K562 (cell line): ENCODE measurements around the gene RHBDL3. TPM values are rescaled to one million over a fixed set of nuclear protein-coding genes. Genes with fewer than 3 reads are reported as not detected.
"Not testable (repeated sequence)": the region's sequence is repeated elsewhere in the genome, so short reads cannot be mapped to it uniquely, and the experiment has no call there.

Experiments
- ATAC-seq: fragments of 200-7000 bp; cut with Tn5 transposase; 3 replicates; pipeline ENCODE4 v1.9.1; 2020; ENCODE audit warnings: moderate library complexity
- BruUV-seq: library from RNA; stranded (reverse); fragments of 400-500 nt; replicated peaks from 2 replicates; lab custom pipeline; 2021; lab: Mats Ljungman, UMichigan
- CTCF ChIA-PET: fragments of 300-600 bp; formaldehyde crosslinking; extraction: SDS; loops from one replicate; lab custom pipeline; 2021; ENCODE audit warnings: low intra/inter-chr PET ratio; lab: Yijun Ruan, JAX
- POLR2A ChIA-PET: fragments of 300-600, 350-650 bp; sonication (Branson Sonifier 250); formaldehyde crosslinking; extraction: SDS; loops from one replicate; lab custom pipeline; 2021; ENCODE audit warnings: antibody characterized with exemption, inconsistent platforms; lab: Yijun Ruan, JAX
- DNase-seq, 4 experiments: peaks; one replicate each; pipeline versions ENCODE4 v3.0.0 to v3.0.0-alpha.2; 2011 to 2018; ENCODE audit warnings: low spot score in 3 of 4, mixed read lengths in 3 of 4; ENCODE audit errors: extremely low read depth in 1 of 4
- FAIRE-seq: peaks from 2 replicates; lab custom pipeline; 2011; peaks lifted over from hg19 to GRCh38; lab: Jason Lieb, UNC
- H2AFZ ChIP-seq: 2 replicates; pipeline ENCODE4 v1.6.0; 2011; ENCODE audit warnings: low read depth, low read length, control low read depth, inconsistent platforms
- H3K27ac ChIP-seq: fragments of 200-600 bp; 3 replicates; pipeline ENCODE4 v1.8.0; 2011; ENCODE audit warnings: low read depth, mild to moderate bottlenecking, control low read depth, inconsistent platforms, low read length, moderate library complexity, mixed read lengths; ENCODE audit errors: extremely low read depth
- H3K27me3 ChIP-seq, 2 experiments: fragments of 300-600 bp in 1 of 2; 2 replicates in 1 of 2; 3 replicates in 1 of 2; pipeline versions ENCODE4 v1.6.0 to v1.8.0; 2011; ENCODE audit warnings: inconsistent platforms in 2 of 2, low read length in 2 of 2, mild to moderate bottlenecking in 1 of 2, mixed read lengths in 1 of 2, moderate library complexity in 1 of 2; ENCODE audit not compliant: control insufficient read depth in 2 of 2, insufficient read depth in 2 of 2
- H3K36me3 ChIP-seq: fragments of 300-600 bp; 3 replicates; pipeline ENCODE4 v1.8.0; 2011; ENCODE audit warnings: mild to moderate bottlenecking, low read length, inconsistent platforms; ENCODE audit not compliant: control insufficient read depth, insufficient read depth
- H3K4me1 ChIP-seq, 2 experiments: fragments of 200-600 bp in 1 of 2; replicated peaks in 1 of 2; 2 replicates in 1 of 2; 3 replicates in 1 of 2; pipeline versions ENCODE4 v1.5.1 to v1.8.0; 2011; ENCODE audit warnings: inconsistent platforms in 2 of 2, low read length in 2 of 2, mild to moderate bottlenecking in 1 of 2, mixed read lengths in 1 of 2, moderate library complexity in 1 of 2; ENCODE audit not compliant: control insufficient read depth in 2 of 2, insufficient read depth in 2 of 2
- H3K4me2 ChIP-seq: 2 replicates; pipeline ENCODE4 v1.6.1; 2011; ENCODE audit warnings: low read length, control low read depth, inconsistent platforms, mixed read lengths; ENCODE audit not compliant: insufficient read depth
- H3K4me3 ChIP-seq: fragments of 200-600 bp; sonication (generic), shearing (Covaris generic); 2 replicates; pipeline ENCODE4 v1.5.1; 2016; ENCODE audit warnings: control low read depth, inconsistent platforms
- H3K79me2 ChIP-seq: fragments of 200-600 bp; 3 replicates; pipeline ENCODE4 v1.8.0; 2011; ENCODE audit warnings: low read length, inconsistent platforms; ENCODE audit not compliant: control insufficient read depth, insufficient read depth
- H3K9ac ChIP-seq, 2 experiments: 2 replicates each; pipeline versions ENCODE4 v1.6.0 to v1.6.1; 2011; ENCODE audit warnings: low read depth in 2 of 2, low read length in 2 of 2, control low read depth in 1 of 2, inconsistent platforms in 1 of 2, mild to moderate bottlenecking in 1 of 2, mixed read lengths in 1 of 2; ENCODE audit not compliant: insufficient read depth in 1 of 2
- H3K9me1 ChIP-seq: one replicate; pipeline ENCODE4 v1.6.0; 2011; ENCODE audit warnings: inconsistent platforms, mild to moderate bottlenecking, low read length, moderate library complexity; ENCODE audit not compliant: control insufficient read depth, insufficient read depth
- H3K9me3 ChIP-seq: replicated peaks from 2 replicates; pipeline ENCODE4 v1.5.1; 2011; ENCODE audit warnings: low read depth, low read length, inconsistent platforms; ENCODE audit not compliant: control insufficient read depth, insufficient read depth
- H4K20me1 ChIP-seq: replicated peaks from 2 replicates; pipeline ENCODE4 v1.6.1; 2011; ENCODE audit warnings: low read length, inconsistent platforms, mixed read lengths; ENCODE audit not compliant: control insufficient read depth, insufficient read depth
- ARID1B ChIP-seq: fragments of 450-650 bp; IDR thresholded peaks from 2 replicates; pipeline ENCODE4 v1.6.1; 2016; ENCODE audit warnings: antibody characterized with exemption, mild to moderate bottlenecking, inconsistent platforms
- MEIS2 ChIP-seq: fragments of 450-650 bp; IDR thresholded peaks from 2 replicates; pipeline ENCODE4 v1.6.1; 2014; ENCODE audit warnings: mild to moderate bottlenecking; ENCODE audit not compliant: partially characterized antibody
- ZKSCAN1 ChIP-seq: fragments of 150-350 bp; IDR thresholded peaks from 2 replicates; pipeline ENCODE4 v1.6.1; 2016; ENCODE audit warnings: low read depth, low read length
- WGBS: fragments of 100-300 bp; shearing (Covaris generic); methylation state at CpG from one replicate; pipeline ENCODE4 v1.1.6; 2016; ENCODE audit warnings: low coverage, mixed read lengths; ENCODE audit not compliant: insufficient coverage; ENCODE audit errors: missing lambda C conversion rate; 5-methylcytosine and 5-hydroxymethylcytosine counted together
- in situ Hi-C: fragments of 300-500 bp; cut with MboI; formaldehyde crosslinking; loops from 4 replicates; pipeline ENCODE4 v1.15.0; 2018; ENCODE audit warnings: inconsistent platforms, mixed read lengths
- intact Hi-C: fragments of 100-400 bp; cut with micrococcal nuclease; formaldehyde crosslinking; loops from 2 replicates; pipeline ENCODE4 v1.14.2; 2022
- polyA plus RNA-seq, 8 experiments: library from polyadenylated mRNA; depleted of rRNA in 4 of 8; stranded (reverse) in 5 of 8; unstranded in 3 of 8; fragments of >200 nt; fragmentation: Nextera tagmentation in 2 of 8; fragmentation: Illumina TruSeq in 1 of 8; extraction: Ambion mirVana in 2 of 8; extraction: Trizol in 1 of 8; gene quantifications; 2 replicates each; pipeline versions ENCODE4 v1.2.1 to v1.2.3, GENCODE V29; 2011 to 2014; ENCODE audit warnings: inconsistent platforms in 1 of 8, missing spikeins in 1 of 8
- total RNA-seq, 7 experiments: library from RNA; depleted of rRNA in 6 of 7; stranded (reverse); fragments of >200 nt in 6 of 7; fragmentation: Illumina TruSeq in 2 of 7; extraction: Trizol in 2 of 7; gene quantifications; 2 replicates each; pipeline versions ENCODE4 v1.2.1 to v1.2.3, GENCODE V29; 2011 to 2021; ENCODE audit warnings: low replicate concordance in 1 of 7

The RHBDL3 gene
- total and polyA plus RNA-seq, 9 of the 15 experiments (the other 6 are each of a cell fraction or from before 2014, with no cell fraction given) = 0.06 to 0.31 (median 0.09) TPM; not detected in 4

DNA sequence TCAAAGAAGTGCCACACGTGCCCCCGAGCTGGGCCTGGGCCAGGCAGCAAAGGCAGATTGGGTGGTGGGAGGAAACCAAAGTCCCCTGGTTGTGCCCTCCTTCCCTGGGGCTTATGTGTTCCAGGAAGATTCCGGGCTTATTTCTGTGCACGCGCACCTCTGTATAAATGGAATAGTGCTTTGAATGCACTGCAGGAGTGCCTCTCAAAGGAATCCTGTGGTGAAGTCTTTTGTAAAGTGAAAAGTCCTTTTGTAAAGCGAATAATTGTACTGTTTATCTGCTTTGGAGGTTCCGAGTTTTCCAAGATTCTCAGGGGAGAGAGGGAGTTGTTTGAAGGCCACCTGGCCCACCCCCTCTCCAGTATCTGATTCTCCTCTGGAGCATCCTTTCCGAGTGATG lies 49.5 kb downstream of the RHBDL3 start:
- in situ Hi-C loops = loop anchor here (5.0 kb wide), 1 partner anchor 68 kb away; no protein-coding TSS in a partner anchor
- POLR2A ChIA-PET = interaction anchor here (0.6 to 0.9 kb wide), 3 partner anchors 9 to 20 kb away, joined by 3 to 5 read pairs (median 3); no protein-coding TSS in a partner anchor

DNA sequence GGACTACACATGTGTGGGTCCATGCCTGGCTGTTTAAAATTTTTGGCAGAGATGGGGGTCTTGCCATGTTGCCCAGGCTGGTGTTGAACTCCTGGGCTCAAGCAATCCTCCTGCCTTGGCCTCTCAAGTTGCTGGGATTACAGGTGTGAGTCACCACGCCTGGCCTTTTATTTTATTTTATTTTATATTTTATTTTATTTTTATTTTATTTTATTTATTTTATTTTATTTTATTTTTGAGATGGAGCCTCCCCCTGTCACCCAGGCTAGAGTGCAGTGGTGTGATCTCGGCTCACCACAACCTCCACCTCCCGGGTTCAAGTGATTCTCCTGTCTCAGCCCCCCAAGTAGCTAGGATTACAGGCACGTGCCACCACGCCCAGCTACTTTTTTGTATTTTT lies 51.0 kb downstream of the RHBDL3 start:
- H3K79me2 ChIP-seq, H3K4me1 ChIP-seq, H3K9me3 ChIP-seq, H4K20me1 ChIP-seq, FAIRE-seq, ATAC-seq, H3K9me1 ChIP-seq, H3K36me3 ChIP-seq, H3K4me2 ChIP-seq, H3K27ac ChIP-seq, intact Hi-C loops, BruUV-seq, CTCF ChIA-PET, H3K4me3 ChIP-seq, H3K9ac ChIP-seq, H2AFZ ChIP-seq, DNase-seq: not testable (repeated sequence)
- POLR2A ChIA-PET = interaction anchor here (0.6 to 1.5 kb wide), 4 partner anchors 16 to 1222 kb away, joined by 3 read pairs; partner anchors contain the start of gene NF1
- WGBS = 18% methylated on average over 5 of the region's 5 CpGs
- H3K27me3 ChIP-seq = peaks cover 24 to 25% of the 10 kb centered on the region in 2 experiments
- in situ Hi-C loops = loop anchor here (5.0 kb wide), 1 partner anchor 69 kb away; no protein-coding TSS in a partner anchor

More for the DNA sequence above, 49.5 kb downstream of the RHBDL3 start:
- CTCF ChIA-PET = no interaction called here
- H3K27me3 ChIP-seq = peaks cover 24 to 30% of the 10 kb centered on the region in 2 experiments
- H3K9me1 ChIP-seq = no peaks in the 10 kb centered on the region
- no peak for FAIRE-seq
- DNase-seq = no peak
- H3K4me3 ChIP-seq = no peak overlapping the region
- H3K36me3 ChIP-seq = no peaks in the 10 kb centered on the region
- no peaks in the 10 kb centered on the region for H3K9me3 ChIP-seq
- no peaks in the 10 kb centered on the region for H4K20me1 ChIP-seq
- TF ChIP-seq ARID1B (no peak), ZKSCAN1 (no peak), MEIS2 (no peak)
- no peak overlapping the region for H3K9ac ChIP-seq
- H3K4me1 ChIP-seq = no peaks in the 10 kb centered on the region; a peak in 2 of 5 replicates
- ATAC-seq = no peak
- no peak overlapping the region for H3K27ac ChIP-seq
- H2AFZ ChIP-seq = no peak overlapping the region
- intact Hi-C loops = no loop called here
- no peak overlapping the region for H3K4me2 ChIP-seq
- WGBS = 16% methylated on average over 8 of the region's 8 CpGs
- BruUV-seq = no TSS peak
- H3K79me2 ChIP-seq = no peaks in the 10 kb centered on the region
